SH-SY5Y (cell line): ENCODE measurements around the gene RAD50.

Experiments
- GATA2 ChIP-seq: IDR thresholded peaks from 2 replicates; pipeline ENCODE4 v1.6.1; 2011; ENCODE audit warnings: mild to moderate bottlenecking, low read depth, low read length
- GATA3 ChIP-seq: IDR thresholded peaks from 2 replicates; pipeline ENCODE4 v1.6.1; 2011; ENCODE audit warnings: low read depth, mild to moderate bottlenecking, low read length, moderate library complexity

The RAD50 gene

DNA sequence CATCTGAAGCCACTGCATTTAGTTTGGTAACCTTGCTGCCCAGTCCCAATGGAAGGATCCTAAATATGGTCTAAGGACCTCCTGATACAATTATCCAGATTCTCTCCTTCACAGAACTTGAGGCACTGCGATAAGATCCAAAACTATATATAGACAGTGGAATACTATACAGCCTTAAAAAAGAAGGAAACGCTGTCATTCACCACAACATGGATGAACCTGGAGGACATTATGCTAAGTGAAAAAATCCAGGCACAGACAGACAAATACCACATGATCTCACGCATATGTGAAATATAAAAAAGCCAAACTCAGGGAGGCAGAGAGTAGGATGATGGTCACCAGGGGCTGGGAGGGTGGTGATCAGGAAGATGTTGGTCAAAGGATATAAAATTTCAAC lies 114.2 kb downstream of the RAD50 start:
- no peak for TF ChIP-seq GATA2
- TF ChIP-seq GATA3, result no peak

DNA sequence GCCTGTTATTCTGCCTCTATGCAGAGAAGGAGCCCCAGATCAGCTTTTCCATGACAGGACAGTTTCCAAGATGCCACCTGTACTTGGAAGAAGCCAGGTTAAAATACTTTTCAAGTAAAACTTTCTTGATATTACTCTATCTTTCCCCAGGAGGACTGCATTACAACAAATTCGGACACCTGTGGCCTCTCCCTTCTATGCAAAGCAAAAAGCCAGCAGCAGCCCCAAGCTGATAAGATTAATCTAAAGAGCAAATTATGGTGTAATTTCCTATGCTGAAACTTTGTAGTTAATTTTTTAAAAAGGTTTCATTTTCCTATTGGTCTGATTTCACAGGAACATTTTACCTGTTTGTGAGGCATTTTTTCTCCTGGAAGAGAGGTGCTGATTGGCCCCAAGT lies 116.7 kb downstream of the RAD50 start:
- TF ChIP-seq GATA2, result no peak
- TF ChIP-seq GATA3, result no peak

DNA sequence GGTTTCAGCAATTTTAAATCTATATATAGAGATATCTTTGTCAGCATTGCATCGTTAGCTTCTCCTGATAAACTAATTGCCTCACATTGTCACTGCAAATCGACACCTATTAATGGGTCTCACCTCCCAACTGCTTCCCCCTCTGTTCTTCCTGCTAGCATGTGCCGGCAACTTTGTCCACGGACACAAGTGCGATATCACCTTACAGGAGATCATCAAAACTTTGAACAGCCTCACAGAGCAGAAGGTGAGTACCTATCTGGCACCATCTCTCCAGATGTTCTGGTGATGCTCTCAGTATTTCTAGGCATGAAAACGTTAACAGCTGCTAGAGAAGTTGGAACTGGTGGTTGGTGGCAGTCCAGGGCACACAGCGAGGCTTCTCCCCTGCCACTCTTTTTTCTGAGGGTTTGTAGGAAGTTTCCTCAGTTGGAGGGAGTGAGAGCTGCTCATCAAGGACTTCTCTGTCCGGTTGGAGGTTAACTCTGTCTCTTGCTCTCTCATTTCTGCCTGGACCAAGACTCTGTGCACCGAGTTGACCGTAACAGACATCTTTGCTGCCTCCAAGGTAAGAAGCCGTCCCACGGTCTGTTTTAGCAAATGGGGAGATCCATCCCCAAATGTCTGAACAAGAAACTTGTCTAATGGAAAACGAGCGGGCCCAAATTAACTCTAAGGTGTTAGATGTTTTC lies 117.3 kb downstream of the RAD50 start, which contains the start of gene IL4:
TSS of gene IL4 (plus strand) at position 51 of the 692 bp plus-strand sequence. CDS start at position 113, 62 bp downstream.
- TF ChIP-seq GATA2 (no peak), GATA3 (no peak)

DNA sequence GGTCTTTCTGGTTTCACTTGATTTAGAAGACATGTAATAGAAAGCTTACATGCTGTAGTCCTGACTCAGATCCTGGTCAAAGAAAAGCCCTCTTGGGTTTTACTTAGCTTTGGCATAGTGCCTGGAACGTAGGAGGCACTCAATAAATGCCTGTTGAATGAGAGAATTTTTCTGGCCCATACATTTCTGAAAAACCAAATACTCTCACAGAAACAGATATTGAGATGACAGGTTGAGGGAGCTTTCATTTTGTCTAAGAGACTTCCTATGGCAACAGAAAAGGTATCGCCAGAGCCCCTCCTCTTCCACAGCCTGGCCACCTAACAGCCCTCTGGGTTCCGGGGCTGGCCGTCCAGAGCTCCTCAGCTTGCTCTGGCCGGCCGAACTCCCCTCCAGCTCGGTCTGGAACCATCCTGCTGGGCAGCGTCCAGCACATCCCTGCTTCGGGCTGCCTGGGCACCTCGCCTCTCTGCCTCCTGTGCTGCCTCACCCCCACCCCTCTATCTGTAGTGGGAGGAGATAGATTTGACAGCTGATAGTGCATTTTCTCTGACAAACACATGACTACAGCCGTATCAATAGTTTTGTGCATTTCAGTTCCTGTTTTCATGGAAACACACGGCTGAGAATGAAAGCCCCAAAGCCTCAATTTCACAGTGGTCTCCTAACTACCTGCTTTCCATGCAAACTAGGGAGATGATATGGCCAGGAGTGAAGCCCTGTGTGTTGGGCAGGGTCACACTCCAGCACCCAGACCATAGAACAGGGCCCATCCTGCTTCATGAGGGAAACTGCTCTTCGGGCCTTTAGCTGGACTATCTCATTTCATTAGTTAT lies 118.1 kb downstream of the RAD50 start:
- TF ChIP-seq GATA3, result no peak
- no peak for TF ChIP-seq GATA2

DNA sequence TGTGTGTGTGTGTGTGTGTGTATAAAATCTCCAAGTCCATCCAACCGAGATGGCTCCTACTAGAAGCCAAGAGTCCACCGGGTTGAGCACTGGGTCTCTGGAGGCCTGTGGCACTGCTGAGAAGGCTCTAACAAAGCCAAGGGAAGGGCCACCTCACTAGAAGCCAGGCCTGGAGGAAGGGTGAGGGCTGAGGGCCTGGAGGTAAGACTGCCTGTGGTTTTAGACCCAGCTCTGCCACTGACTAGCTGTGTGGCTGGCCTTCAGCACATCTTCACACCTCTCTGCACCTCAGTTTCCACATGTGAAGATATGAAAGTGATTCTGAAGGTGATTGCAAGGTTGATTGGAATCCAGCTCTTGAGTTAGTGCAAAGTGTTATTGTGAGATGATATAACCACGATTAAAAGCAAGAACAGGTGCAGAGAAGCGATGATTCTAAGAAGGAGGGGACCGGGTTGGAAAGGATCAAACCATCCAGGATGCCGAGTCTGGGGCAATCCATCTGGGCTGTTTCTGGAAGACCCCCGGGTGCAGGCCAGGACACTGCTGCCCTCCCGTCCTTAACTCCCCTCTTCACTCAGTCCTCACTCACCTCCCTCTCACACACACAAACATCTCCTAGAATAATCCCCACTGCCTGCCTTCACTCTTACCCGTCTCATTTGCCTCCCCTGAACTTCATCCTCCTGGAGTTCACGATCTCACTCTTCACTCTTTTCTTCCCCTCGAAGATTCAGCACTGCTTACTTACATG lies 119.3 kb downstream of the RAD50 start:
- TF ChIP-seq GATA3 (no peak), GATA2 (no peak)

DNA sequence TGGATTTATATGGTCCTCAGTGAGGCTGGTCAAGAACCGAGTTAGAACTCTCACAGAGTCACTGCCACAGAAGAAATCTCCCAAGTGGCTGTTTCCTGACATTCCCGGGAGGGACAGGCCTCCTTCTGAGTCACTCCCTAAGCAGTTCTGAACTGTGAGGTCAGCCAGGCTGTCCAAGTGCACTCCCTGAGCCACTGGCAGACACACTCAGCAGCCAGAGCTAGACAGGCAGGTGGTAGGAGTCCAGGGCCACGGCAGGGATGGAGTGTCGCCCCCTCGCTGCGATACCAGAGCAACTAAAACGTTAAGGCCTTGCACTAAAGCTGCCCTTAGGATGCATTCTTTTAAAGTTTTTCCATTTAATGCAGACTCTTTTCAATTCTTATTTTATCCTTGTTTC lies 120.4 kb downstream of the RAD50 start:
- no peak for TF ChIP-seq GATA2
- TF ChIP-seq GATA3, result no peak

DNA sequence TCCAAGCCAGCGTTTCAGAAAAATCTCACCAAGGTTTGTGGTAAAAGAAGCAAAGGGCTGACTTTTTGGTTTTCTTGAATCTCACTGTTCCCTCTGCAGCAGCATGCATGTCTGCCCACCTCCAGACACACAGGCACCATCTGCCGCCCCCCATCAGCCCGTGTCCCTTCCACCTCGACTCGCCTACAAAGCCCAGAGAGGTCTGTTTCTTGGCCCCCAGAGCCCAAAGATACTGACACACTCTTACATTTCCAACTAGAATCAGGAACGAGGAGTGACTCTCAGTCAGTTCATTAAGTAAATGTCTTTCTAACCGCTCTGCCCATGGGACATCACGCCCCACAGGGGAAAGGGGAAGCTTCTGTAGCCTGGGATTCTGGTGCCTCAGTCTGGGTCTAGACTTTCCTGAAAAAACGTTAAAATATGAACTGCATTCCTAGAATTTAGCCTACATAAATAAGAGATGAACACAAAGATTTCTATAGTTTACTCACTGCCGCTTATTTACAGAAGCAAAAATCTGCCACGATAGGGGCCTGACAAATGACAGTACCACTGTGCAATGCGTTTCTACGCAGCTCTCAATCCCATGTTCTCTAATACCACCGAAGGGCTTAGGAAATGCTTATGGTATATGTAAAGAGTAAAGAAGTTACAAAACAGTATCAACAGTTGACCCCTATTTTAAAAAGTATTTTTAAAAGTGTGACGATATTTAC lies 121.1 kb downstream of the RAD50 start:
- no peak for TF ChIP-seq GATA3
- TF ChIP-seq GATA2, result no peak

DNA sequence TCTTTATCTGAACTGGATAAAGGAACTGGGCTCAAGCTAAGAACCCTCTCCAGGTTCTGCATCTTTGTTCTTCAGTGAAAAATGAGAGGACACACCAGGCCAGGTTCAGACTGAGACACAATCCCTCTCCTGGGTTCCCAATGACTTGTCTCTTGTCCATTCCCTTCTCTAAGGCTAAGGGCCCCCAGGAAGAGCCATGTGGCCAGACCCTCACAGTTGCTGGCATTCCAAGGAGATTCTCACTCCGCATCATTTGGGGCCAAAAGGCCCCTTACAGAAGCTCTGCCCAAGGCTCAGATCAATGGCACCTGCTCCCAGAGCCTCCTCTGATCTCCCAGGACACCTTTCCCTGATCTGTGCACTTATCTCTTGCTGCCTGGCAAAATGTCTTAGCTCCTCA lies 122.0 kb downstream of the RAD50 start:
- TF ChIP-seq GATA2 (no peak), GATA3 (no peak)

DNA sequence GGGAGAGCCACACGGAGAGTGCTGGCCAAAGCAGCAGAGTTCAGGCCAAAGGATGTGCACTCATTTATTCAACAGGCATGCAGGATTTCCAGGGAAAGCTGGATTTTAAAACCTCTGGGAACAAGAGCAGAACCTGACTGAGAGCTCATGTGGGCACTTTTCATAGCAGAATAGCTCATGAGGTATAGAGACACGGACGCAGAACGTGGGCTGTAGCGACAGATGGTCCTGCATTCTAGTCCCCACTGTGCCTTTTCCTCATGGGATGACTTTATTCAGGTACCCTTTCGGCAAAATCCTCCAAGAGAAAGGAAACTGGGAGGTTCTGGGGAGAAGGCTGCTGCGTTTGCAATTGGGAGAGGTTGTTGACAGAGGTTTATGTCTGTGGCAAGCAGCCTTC lies 122.4 kb downstream of the RAD50 start:
- no peak for TF ChIP-seq GATA3
- no peak for TF ChIP-seq GATA2

DNA sequence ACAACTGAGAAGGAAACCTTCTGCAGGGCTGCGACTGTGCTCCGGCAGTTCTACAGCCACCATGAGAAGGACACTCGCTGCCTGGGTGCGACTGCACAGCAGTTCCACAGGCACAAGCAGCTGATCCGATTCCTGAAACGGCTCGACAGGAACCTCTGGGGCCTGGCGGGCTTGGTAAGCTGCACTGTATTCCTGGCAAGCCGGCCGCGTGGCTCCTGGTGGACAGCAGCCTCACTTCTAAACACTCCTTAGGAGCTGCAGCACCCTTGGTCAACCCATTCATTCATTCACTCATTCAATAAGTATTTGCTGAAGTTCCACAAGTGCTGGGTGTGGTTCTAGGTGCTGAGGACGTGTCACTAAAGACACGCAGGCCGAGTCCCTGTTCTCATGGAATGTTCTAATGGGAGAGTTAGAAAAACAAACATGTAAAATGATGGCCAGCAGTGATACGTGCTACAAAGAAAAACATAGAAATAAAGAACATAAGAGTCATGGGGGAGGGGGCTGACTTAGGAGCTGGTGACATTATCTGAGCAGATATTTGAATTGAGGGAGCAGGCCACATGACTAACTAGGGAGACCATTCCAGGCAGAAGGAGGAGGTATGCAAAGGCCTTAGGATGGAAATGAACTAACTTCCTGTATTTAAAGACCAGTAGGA lies 123.1 kb downstream of the RAD50 start:
- TF ChIP-seq GATA2 (no peak), GATA3 (no peak)

DNA sequence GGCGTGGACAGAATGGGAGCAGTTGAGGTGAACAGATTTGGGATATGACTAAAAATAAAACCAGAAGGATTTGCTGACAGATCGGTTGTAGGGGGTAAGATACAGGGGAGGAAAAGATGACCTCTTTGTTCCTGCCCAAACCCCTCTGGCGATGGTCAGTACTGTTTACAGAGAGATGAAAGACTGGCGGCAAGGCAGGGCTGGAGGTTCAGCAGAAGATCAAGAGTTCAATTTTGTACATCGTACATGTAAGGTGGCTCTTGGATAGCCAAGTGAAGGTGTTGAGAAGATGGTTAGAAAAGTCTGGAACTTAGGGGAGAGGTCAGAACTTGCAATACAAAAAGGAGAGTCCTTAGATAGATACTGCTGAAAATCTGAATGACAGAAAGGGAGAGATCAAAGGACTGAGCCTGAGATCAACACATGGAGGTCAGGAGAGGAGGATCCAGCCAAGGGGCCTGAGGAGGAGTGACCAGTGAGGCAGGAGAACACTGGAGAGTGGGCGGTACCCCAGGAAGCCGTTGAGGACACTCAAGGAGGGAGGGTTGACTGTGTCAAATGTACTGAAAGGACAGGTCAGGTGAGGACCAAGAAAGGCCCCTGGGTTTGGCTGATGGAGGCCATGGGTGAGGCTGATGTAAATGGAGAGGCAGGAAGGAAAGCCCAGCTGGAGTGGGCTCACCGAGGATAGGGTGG lies 124.2 kb downstream of the RAD50 start:
- TF ChIP-seq GATA3 (no peak), GATA2 (no peak)

DNA sequence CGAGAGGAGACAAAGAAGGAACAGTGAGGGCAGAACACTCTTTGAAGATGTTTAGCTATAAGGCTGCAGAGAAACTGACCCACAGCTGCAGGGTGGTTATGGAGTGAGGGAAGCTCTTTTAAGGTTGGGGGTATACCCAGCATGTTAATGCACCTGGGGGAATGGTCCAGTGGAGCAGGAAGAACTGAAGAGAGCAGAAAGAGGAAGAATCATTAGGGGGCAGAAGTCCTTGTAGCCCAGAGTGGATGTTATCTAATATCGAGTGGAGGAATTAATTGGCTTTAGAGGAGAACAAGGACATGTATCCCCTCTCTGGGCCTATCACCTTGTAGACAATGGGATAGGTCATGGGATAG lies 124.7 kb downstream of the RAD50 start:
- TF ChIP-seq GATA3 (no peak), GATA2 (no peak)

DNA sequence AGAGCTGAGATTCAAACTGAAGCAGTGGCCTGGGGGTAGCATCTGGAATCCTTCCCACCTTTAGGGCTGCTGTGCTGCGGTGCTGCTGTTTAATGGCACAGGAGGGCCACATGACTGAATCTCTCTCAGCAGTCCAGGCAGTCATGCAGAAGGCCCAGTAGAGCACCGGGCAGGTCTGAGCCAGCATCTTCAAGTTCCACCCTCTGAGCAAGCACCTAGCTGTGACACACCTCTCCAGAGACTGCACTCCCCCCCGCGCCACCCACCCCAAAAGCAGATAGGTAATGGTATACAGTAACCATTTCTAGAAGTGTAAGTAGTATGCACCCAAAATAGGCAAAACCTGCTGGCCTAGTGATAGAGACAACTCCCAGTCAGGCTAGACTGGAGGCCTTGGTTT lies 125.2 kb downstream of the RAD50 start:
- TF ChIP-seq GATA2 (no peak), GATA3 (no peak)
